Activated naive CD4-positive, alpha-beta T cell (primary cell): ENCODE data around the gene KRT25.
A peak's percentile ranks its signal among the peaks of the same experiment; 100 is the strongest.

ENCODE experiments used
- DNase-seq, 4 experiments: peaks; one replicate each; lab custom pipeline; 2025; lab: John Stamatoyannopoulos, UW

Gene KRT25

GRCh38 chr17:40755231-40755630, at the start of gene KRT25:
TSS of gene KRT25 (minus strand) at chr17:40755331. CDS start at chr17:40755271, 60 bp downstream.
- no peak for DNase-seq

- peak; percentile 22 to 64 (median 52) for DNase-seq
These were observed 48.5 kb upstream of the KRT25 start for GRCh38 chr17:40803617-40804082.

- no peak for DNase-seq
These were observed 46.0 kb upstream of the KRT25 start for GRCh38 chr17:40801157-40801556.

GRCh38 chr17:40800381-40800780, 45.2 kb upstream of the KRT25 start:
- no peak for DNase-seq

- no peak for DNase-seq
These were observed 44.7 kb upstream of the KRT25 start, which contains the start of gene KRT28 for GRCh38 chr17:40799859-40800258. TSS of gene KRT28 (minus strand) at chr17:40799959. CDS start at chr17:40799893, 66 bp downstream.

GRCh38 chr17:40796846-40797245, 41.7 kb upstream of the KRT25 start:
- DNase-seq: no peak

GRCh38 chr17:40795019-40795667, 40.0 kb upstream of the KRT25 start:
- DNase-seq: no peak

- DNase-seq: no peak
These were observed 39.3 kb upstream of the KRT25 start for GRCh38 chr17:40794466-40794865.

GRCh38 chr17:40793832-40794231, 38.7 kb upstream of the KRT25 start:
- no peak for DNase-seq

GRCh38 chr17:40791787-40792436, 36.8 kb upstream of the KRT25 start:
- DNase-seq: no peak

- DNase-seq: no peak
These were observed 36.0 kb upstream of the KRT25 start for GRCh38 chr17:40791111-40791510.

- DNase-seq: no peak
These were observed 27.3 kb upstream of the KRT25 start, which contains the start of gene KRT27 for GRCh38 chr17:40782450-40782849. TSS of gene KRT27 (minus strand) at chr17:40782550. CDS start at chr17:40782493, 57 bp downstream.

- DNase-seq: peak in 2 of 4 experiments; percentile 5 to 7
These were observed 24.2 kb upstream of the KRT25 start for GRCh38 chr17:40779181-40779909.

- no peak for DNase-seq
These were observed 23.3 kb upstream of the KRT25 start for GRCh38 chr17:40778461-40778860.

GRCh38 chr17:40777971-40778370, 22.8 kb upstream of the KRT25 start:
- DNase-seq: no peak

- no peak for DNase-seq
These were observed 22.3 kb upstream of the KRT25 start for GRCh38 chr17:40777459-40777858.

GRCh38 chr17:40775945-40776344, 20.8 kb upstream of the KRT25 start:
- DNase-seq: no peak

- DNase-seq: no peak
These were observed 17.0 kb upstream of the KRT25 start, which contains the start of gene KRT26 for GRCh38 chr17:40772101-40772500. TSS of gene KRT26 (minus strand) at chr17:40772201. CDS start at chr17:40772113, 88 bp downstream.

GRCh38 chr17:40765657-40766056, 10.5 kb upstream of the KRT25 start:
- DNase-seq: no peak

- no peak for DNase-seq
These were observed 8.6 kb upstream of the KRT25 start for GRCh38 chr17:40763752-40764151.

- no peak for DNase-seq
These were observed 5.2 kb upstream of the KRT25 start for GRCh38 chr17:40760105-40761016.
